ENCODE data around the gene ENDOG. TPM values are rescaled to one million over a fixed set of nuclear protein-coding genes. Genes with fewer than 3 reads are reported as not detected.

Gene ENDOG
- 16.2 and 31.7 TPM in 2 replicates for total RNA-seq

GRCh38 chr9:128818099-128818838 lies at the start of gene ENDOG:
Gene ENDOG, plus strand, starts transcription at chr9:128818500. Its CDS starts 185 bp downstream, at chr9:128818685.

GRCh38 chr9:128771745-128772519 lies 46.4 kb upstream of the ENDOG start, which contains the start of gene ZER1:
Gene ZER1, minus strand, starts transcription at chr9:128771927. Its CDS starts 16,362 bp downstream, at chr9:128755565.

GRCh38 chr9:128786681-128787601 lies 31.4 kb upstream of the ENDOG start, which contains the start of gene TBC1D13:
Gene TBC1D13, plus strand, starts transcription at chr9:128787253. Its CDS starts 101 bp downstream, at chr9:128787354.

GRCh38 chr9:128829477-128830251 lies 11.4 kb downstream of the ENDOG start, which contains the start of gene SPOUT1:
Gene SPOUT1, minus strand, starts transcription at chr9:128829794. Its CDS starts 14 bp downstream, at chr9:128829780.

Other genes with a start within 250 kb of the ENDOG start
- 33.4 and 73.4 TPM in 2 replicates for gene DYNC2I2, start 161.7 kb upstream of the ENDOG start, total RNA-seq
- gene SET, start 129.3 kb upstream of the ENDOG start, total RNA-seq: 180 and 256 TPM in 2 replicates
- gene PKN3, start 116.0 kb upstream of the ENDOG start, total RNA-seq: 3.0 and 4.8 TPM in 2 replicates
- 54.7 and 68.9 TPM in 2 replicates for gene ZDHHC12, start 94.4 kb upstream of the ENDOG start, total RNA-seq
- gene ZER1, start 46.6 kb upstream of the ENDOG start, total RNA-seq: 20.2 and 56.1 TPM in 2 replicates
- gene TBC1D13, start 31.2 kb upstream of the ENDOG start, total RNA-seq: 9.7 and 20.6 TPM in 2 replicates
- 11.1 and 24.4 TPM in 2 replicates for gene SPOUT1, start 11.3 kb downstream of the ENDOG start, total RNA-seq
- gene KYAT1, start 63.5 kb downstream of the ENDOG start, total RNA-seq: 9.3 and 15.1 TPM in 2 replicates
- gene LRRC8A, start 63.6 kb downstream of the ENDOG start, total RNA-seq: 37.4 and 53.9 TPM in 2 replicates
- gene PHYHD1, start 102.5 kb downstream of the ENDOG start, total RNA-seq: 11.9 and 16.9 TPM in 2 replicates
- 28.2 and 30.3 TPM in 2 replicates for gene DOLK, start 129.1 kb downstream of the ENDOG start, total RNA-seq
- 30.1 and 40.9 TPM in 2 replicates for gene NUP188, start 129.2 kb downstream of the ENDOG start, total RNA-seq
- 25.4 and 38.4 TPM in 2 replicates for gene SH3GLB2, start 209.8 kb downstream of the ENDOG start, total RNA-seq
- 11.1 and 23.6 TPM in 2 replicates for gene MIGA2, start 218.1 kb downstream of the ENDOG start, total RNA-seq

All from epithelial cell of alveolus of lung (primary cell).